GM19035 (cell line): Measurements from ENCODE around the gene EFHC1.

Experiments
- ATAC-seq: cut with Tn5 transposase; IDR thresholded peaks from one replicate; pipeline ENCODE4 v1.9.1; 2021; ENCODE audit not compliant: unreplicated experiment

EFHC1 gene

DNA sequence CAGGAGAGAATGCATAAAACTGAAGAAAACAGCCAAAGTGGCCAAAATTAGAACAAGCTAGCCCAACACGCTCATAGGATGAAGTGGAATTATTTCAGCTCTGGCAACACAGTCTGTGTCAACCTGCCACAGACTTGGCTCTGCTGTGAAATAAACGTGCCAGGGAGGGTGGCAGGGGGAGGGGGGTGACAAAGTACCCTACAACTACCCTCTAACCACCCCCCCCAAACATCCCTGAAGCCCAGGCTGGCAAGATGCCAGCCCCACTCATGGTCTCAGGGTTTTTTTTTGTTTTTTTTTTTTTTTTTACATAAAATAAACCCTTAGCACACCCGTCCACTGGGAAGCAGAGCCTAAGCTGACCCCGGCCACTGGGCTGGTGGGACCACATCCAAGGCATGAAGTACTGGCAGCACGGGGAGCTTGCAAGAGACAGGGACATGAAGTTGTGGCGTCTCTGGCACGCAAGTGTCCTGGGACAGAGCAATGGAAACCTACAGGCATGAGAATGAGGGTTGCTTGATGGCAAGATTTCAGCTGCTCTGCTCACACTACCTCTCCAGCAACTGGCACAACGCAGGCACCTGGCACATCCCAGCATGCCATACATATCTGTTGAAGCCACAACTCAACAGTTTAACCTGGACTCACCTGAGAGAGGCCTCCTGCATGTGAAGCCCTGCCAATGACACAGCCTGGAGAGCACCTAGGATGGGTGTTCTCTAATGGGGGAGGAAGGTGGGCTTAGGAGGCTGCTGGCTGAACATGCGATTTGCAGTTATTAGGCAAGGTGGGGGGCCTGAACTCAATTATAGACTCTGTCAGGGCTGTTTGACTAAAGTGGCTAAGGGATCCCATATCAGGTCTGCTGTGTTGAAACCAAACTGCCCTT is 80.3 kb downstream of the EFHC1 start:
- no peak for ATAC-seq

DNA sequence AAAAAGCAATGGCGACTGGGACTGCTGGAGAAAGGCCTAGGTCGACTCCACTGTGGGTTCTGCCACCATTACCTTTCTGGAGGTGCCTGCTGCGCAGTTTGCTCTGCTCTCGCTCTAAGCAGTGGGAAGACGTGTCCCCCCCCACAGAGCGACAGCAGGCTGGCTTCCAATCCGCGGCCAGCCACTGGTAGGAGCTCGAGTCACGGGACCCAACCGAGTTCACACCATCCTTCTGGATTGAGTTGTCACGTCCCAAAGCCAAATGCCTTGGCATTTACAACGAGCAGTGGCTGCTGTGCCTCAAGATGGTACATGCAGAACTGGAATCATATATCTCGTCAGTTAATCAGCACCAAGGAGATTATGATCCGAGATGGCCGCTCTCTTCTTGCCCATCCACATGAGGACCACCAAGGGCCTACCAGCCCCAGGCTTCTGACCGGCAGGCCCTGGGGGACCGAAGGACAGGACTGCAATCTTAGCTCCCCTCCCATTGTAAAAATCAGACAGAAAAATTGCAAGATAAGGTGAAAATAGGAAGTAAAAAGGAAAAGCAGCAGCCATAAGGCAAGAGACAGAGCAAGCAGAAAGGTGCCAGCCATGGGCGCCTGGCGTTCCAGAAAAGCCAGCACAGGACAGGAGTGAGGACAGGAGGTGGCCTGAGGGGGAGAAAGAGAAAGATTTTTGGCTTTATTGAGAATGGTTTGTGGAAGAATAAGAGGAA is 82.3 kb downstream of the EFHC1 start:
- ATAC-seq: no peak

DNA sequence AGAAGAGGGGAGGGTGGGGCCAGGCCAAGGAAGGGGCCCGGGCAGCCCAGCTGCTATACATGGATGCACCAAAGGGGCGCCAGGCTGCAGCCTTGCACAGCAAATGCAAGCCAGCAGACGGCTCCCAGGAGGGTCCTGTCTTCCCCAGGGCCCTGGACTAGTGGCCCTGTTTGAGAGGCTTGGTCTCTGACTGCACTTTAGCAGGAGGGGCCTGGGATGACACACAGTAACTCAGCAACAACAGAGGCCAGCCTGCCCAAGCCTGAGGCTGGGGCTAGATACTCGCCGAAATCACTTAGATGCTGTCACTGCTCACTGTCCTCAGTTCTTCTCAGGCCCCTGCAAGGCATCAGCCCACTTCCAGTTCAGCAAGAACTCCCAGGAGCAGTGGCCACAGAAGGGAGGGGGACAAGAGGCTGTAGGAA is 83.2 kb downstream of the EFHC1 start:
- no peak for ATAC-seq

DNA sequence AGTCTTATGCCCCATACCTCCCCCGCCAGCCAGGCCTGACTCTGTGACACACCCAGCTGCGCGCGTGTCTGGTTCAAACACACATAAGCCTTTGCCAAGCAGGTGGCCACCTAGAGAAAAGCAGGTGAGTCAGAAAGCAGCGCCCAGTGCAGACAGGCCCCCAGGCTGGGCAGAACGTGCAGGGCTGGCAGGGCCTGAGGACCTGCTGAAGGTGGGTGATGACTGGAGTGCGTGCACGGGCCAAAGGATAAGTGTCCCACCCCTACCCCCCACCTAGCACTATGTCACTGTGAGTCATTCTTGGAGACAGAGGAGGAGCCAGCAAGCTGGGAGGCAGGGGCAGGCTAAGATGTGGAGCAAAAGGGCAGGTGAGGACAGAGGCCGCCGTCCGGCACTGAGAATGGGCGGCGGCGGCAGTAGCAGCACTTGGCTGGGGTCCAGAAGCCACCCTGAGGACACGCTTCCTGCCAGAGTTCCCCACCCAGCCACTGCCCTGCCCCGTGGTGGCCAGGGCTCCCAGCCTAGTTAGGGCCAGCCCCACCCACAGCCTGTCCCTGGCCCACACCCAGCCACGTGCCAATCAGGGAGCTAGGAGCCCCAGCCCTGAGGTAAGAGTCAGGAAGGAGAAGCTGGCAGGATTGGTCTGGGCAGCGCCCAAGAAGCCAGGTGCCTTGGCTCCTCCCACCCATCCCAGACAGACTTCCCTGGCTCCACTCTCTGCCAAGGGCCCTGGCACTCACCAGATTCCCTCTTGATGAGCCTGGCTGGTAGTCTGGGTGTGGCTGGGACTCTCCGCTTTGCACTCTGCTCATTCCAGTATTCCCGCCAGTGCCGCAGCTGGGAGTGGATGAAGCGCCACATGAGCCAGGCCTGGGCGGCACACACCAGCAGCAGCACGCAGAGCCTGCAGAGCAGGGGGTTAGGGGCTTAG is 84.0 kb downstream of the EFHC1 start:
- ATAC-seq: no peak

DNA sequence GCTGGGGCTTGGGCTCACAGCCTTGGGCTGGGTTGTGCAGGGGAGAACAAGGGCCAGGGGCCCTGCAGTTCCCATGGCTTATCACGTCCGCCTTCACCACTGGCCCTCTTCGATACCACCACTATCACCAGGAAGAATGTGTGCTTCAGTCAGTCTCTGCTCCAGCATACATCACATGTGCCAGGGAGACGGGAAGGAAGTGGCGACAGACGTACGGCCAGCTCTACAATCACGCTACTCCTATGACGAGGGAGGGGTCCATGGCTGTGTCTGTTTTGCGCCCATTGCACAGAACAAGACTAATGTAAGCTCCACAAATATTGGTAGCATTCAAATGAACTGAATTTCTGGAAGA is 84.6 kb downstream of the EFHC1 start:
- ATAC-seq: no peak

DNA sequence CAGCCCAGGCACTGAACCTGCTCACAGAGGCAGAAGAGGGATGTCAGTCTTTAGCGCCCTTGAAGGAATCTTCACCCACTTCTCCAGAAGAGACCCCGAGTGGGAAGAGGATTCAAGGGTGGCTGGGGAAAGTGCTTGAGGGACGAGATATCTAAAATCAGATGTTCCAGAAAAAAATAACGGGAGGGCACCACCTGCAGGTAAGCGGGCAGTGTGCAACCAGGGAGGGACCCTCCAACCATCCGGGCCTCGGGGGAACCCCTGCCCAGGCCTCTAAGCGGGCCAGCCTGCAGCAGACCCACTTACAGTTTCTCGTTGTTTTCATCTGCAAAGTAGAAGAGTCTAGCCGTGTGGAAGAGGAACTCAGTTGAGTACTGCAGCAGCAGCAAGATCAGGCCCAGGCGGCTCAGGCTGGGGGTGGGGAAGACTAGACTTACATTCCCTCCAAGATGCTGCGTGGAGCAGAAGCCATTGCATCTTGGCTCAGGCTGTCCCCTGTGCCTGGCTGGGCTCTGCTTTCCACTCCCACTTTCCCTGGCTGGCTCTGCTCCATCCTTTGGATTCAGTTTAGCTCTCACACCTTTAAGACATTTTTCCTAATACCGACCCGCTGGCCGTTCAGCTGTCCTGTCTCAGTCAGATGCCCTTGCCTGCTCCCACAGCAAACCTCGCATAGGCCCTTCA is 85.7 kb downstream of the EFHC1 start:
- no peak for ATAC-seq

DNA sequence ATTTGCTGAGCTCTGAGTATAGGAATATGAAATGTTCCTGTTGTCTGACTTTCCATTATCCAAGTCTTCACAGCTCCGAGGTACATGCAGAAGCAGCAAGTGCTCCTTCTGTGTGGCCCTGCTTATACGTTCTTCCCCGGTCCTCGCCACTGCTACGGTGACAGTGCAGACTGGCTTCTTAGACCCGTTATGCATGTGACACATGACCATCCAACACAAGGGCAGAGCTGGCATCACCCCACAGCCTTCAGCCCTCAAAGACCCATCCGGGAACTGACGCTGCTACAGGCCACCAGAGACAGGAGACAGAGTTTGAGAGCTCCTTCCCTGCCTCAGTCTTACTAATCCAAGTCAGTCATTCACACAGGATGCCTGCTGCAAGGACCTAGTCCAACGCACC is 86.3 kb downstream of the EFHC1 start:
- ATAC-seq: no peak

DNA sequence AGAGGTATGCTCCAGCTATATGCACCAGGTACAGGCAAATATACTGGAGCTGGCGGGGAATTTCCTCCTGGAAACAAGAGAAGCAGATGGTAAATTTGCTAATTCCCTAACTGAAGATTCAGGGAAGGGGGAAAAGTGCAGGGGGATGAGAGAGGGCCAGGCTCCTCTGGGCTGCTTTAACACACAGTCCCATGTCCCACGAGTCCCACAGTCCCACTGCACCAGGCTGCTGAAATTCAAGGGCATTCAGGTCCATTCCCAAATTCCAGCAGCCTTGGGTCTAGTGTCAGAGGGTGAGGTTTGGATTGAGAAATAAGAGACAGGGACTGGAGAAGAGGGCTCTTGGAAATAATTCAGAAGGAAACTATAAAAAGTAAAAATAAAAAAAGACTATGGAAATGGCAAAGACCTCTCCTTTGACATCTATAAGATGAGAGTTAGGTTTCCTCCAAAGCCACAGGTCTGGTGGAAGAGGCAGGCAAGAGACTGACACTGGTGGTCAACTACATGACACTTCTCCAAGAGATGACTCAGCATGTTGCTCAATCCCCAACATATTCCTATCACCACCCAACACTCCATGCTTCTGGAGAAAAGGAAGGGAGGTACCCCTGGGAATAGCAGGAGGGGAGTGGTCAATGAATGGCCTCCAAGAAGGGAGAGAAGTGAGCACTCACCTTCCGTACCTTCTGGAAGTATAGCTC is 87.6 kb downstream of the EFHC1 start:
- no peak for ATAC-seq

DNA sequence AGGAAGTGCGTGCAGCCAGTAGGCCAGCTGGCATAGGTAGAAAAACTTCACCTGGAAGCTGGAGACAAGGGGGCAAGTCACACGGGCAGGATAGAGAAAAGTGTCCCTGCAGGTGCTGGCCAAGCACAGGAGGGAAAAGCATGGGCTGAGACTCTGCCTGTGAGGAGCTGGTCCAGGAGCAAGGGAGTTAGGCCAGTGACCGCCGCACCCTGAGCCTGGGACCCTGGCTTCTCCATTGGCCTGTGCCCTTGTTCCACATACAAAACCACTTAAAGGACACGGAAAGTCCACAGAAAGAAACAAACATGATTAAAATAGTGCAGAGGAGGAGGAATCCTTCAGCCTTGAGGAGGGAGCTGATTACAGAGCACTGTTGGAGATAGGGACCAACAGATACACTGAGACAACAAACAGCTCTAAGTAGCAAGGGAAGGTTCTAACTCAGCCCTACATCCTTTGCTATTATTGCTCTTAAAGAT is 88.2 kb downstream of the EFHC1 start:
- ATAC-seq: no peak

DNA sequence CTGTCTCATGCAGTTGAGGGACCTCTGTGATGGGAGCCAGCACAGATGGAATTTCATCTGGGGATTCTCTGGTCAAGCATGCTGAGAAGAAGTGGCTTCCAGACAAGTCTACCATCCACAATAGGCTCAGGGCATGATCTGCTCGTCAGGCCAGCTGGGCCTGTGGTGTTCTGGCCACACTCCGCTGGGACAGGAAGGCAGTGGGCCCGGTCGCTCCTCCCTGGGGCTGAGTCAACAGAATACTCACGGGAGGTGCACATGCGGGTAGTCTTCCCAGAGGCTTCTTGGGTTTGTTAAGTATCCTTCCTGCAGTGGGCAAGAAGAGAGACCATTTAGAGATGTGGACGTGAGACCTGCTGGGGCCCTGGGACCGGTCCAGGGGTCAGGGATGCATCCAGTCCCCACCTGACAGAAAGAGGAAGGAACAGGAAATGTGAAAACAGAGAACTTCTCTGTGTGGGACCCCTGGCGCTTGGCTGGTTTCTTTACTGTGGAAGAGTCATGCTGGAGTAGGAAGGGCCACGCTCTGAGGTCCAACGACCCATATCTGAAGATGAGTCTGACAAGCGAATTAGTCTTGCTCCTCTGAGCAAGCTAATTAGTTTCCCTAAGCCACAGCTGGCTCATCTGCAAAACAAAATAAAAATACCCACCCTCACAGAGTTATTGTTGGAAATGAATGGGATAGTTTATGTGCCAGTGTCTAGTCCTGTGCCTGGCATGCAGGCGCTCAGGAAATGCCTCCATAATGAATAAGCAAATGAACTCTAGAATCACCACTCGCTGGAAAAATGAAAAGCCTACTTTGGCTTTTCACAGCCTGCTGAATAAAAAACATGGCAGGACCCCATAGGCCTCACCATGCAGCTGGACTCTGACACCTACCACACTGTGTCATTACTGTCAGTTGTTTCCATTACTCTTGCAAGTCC is 89.4 kb downstream of the EFHC1 start:
- no peak for ATAC-seq

DNA sequence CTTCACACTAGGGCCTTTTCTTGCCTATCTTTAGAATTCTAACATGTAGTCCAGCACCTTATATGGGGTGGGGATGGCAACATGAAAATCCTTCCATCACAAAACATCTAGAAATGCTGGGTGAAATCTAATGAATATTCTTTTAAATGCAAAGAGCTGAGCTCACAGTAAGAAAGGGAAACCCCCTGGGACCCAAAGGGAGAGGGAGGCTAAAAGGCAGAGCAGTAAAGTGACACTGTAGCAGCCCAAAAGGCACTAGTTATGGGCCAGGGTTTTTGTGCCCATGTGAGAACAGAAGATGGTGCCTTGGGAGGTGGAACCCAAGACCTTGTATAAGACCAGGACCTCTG is 90.0 kb downstream of the EFHC1 start:
- no peak for ATAC-seq

DNA sequence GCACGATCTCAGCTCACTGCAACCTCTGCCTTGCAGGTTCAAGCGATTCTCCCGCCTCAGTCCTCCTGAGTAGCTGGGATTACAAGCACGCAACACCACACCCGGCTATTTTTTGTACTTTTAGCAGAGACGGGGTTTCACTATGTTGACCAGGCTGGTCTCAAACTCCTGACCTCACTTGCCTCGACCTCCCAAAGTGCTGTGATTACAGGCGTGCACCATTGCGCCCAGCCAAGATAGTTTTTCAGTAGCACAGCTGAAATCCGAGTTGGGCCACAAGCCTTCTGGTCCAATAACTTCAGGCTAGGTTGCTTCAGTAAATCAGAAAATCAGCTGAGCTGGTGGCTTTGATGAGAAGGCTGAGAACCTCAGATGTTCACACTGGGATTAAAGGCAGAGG is 91.0 kb downstream of the EFHC1 start:
- ATAC-seq: no peak

DNA sequence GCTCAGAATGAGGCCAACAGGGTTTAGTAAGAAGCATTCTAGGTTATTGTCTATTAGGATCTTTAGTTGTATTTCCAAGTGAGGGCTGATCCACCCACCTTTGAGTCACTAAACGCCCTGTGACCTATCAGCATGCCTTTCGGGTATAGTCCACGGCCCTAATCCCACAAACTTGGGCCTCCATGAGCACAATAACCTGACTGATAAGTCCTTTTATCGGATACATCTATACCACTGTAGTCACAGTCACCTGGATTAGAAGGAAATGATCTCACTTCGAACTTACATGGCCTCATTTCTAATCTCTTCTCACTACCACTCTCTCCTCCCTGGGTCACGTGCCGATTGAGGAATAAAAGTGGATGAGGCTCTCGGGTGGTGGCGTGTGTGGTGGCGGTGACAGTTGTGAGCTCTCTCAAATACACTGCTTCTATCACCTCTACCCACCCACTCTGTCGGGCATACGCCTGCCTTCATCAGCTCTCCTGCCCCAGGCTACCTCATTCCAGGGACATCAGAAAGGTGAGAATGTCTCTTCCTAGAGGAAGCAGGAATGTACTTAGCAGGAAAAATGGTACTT is 91.5 kb downstream of the EFHC1 start:
- ATAC-seq: no peak

DNA sequence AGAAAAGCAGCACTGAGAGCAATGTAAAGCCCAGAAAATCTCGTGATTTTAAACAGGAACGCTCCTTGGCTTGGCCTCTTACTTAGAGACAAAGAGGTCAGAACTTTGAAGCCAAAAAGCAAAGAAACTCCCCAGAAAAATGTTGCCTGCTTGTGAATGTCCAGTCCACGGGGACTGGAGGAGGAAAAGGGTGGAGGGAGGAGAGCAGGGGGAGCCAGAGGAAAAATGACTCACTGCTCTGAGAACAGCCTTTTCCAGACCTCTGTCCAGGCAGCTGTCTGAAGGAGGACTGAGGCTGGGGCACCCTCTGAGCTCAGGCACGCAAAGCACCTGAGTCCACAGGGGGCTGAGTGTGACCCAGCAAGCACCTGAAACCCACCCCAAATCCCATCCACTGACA is 92.1 kb downstream of the EFHC1 start:
- no peak for ATAC-seq

DNA sequence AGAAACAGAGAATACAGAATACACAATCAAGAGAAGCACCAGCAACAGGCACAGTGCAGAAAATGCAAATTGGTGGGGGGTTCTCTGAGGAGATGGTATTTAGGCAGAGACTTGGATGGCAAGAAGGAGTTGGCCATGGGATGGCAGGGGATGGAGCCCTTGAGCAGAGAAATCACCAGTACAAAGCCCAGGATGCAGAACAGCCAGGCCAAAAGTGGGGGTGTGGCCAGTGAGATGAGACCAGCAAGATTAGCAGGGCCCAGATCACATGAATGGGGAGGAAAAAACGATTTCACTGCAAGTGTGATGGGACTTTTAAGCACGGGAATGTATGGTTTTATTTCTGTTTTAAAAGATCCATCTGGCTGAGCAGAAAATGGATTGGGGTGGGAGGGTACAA is 93.3 kb downstream of the EFHC1 start:
- no peak for ATAC-seq

DNA sequence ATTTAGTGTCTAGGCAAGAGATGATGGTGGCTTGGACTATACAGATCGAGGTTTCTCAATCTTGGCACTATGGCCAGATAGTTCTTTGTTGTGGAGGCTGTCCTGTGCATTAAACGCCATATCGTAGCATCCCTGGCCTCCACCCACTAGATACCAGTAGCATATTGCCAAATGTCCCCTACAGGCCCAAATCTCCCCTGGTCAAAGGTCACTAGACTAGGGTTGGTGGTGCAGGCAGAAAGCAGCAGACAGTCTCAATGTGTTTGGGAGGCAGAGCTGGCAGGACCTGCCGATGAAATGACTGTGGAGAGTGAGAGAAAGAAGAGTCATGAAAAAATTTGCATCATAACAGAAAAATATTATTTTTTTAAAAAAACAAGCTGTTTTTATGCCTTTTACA is 93.8 kb downstream of the EFHC1 start:
- ATAC-seq: no peak

DNA sequence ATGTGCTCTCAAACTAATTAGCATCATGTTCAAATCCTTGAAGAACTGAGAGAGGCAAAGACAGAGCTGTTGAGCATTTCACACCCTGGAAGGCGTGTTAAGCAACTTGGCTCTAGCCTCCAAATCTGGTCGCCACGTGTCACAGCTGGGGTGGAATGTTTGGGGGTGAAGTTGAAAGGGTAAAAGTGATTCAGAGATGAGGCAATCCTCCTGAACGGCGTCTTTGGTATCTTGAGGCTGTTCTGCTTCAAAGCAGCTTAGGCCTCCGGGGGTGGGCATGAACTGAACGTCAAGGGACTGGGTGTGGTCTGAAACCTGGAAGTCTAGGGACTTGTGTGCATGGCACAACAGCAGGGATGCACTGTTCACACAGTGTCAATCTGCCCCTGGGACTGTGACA is 94.4 kb downstream of the EFHC1 start:
- no peak for ATAC-seq

DNA sequence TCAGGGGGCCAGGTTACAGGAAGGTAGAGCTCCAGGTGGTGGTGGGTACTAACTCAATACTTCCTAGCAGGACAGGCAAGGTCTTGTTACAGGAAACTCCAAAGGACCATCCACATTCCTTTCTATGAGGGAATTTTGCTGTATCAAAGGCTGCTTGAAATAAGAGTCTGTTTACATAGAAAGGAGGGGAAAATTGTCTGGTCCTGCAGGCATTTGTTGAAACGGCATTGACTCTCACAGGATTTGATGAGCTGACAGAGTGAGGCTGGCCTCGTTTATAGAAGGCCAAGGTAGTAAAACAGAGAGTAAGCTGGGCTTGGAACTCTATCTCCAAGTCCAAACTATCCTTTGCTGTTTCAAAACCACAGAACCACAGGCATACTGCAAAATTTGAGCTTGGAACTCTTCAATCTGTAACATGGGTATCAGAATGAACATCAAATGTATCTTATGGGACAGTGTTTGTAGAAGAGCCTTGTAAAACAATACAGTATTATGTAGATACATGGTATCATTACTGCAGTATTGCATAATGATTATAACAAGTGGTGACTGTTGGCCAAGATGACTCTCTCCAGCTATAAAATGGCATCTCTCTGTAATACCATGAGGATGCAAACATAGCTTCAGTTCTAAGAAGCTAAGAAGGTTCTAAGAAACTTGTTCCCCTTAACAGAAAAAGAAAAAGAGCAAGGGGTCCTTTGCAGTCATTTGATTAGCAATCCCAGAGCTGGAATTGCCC is 95.2 kb downstream of the EFHC1 start:
- ATAC-seq: no peak
